A549 (cell line): ENCODE results near the gene YIPF6.

ENCODE experiments used
- BHLHE40 ChIP-seq: IDR thresholded peaks from 2 replicates; pipeline ENCODE4 v1.6.1; 2012; ENCODE audit warnings: low read depth, low read length, inconsistent platforms
- CTCF ChIP-seq: fragments of >200 bp; sonication (Bioruptor Twin); formaldehyde crosslinking; IDR thresholded peaks from 3 replicates; pipeline ENCODE4 v1.5.1; 2016
- EP300 ChIP-seq, 2 experiments: fragments of >200 bp; sonication (Bioruptor Twin); formaldehyde crosslinking; IDR thresholded peaks; 2 replicates in 1 of 2; 3 replicates in 1 of 2; pipeline ENCODE4 v1.6.1; 2016 to 2017
- ESRRA ChIP-seq: fragments of 150-350 bp; IDR thresholded peaks from 2 replicates; pipeline ENCODE4 v1.6.1; 2014; ENCODE audit warnings: mild to moderate bottlenecking, low read length, borderline replicate concordance
- HDAC2 ChIP-seq: fragments of 200-600 bp; sonication (generic); IDR thresholded peaks from 2 replicates; pipeline ENCODE4 v1.6.1; 2016
- MAX ChIP-seq: IDR thresholded peaks from 2 replicates; pipeline ENCODE4 v1.6.1; 2012
- RFX5 ChIP-seq: fragments of 450-650 bp; IDR thresholded peaks from 2 replicates; pipeline ENCODE4 v1.7.1; 2014; ENCODE audit warnings: antibody characterized with exemption, mild to moderate bottlenecking, moderate library complexity
- USF2 ChIP-seq: fragments of 450-650 bp; IDR thresholded peaks from 2 replicates; pipeline ENCODE4 v1.6.1; 2014; ENCODE audit warnings: antibody characterized with exemption

GRCh38 chrX:68455151-68455510, 43.7 kb upstream of the YIPF6 start:
- TF ChIP-seq USF2 = no peak
- TF ChIP-seq CTCF = no peak
- no peak for TF ChIP-seq BHLHE40
- TF ChIP-seq MAX = no peak
- TF ChIP-seq ESRRA = no peak
- no peak for TF ChIP-seq EP300 (IDR thresholded peaks at IDR 0.05)
- TF ChIP-seq RFX5 = no peak
- TF ChIP-seq HDAC2 = no peak
